G401 (cell line): ENCODE data around the gene NR3C1. TPM values are rescaled to one million over a fixed set of nuclear protein-coding genes. Genes with fewer than 3 reads are reported as not detected.

Experiments
- DNase-seq: peaks from one replicate; pipeline ENCODE4 v3.0.0-alpha.2; 2015; ENCODE audit warnings: low spot score
- in situ Hi-C: cut with HindIII; loops from 2 replicates; pipeline ENCODE4 v1.10.0; 2016; ENCODE audit warnings: low sequenced_read_pairs, mixed read lengths
- total RNA-seq: library from RNA; depleted of rRNA; stranded (reverse); fragments of >200 nt; shearing (Covaris generic); gene quantifications from 2 replicates; pipeline ENCODE4 v1.2.3, GENCODE V29; 2014; rRNA removed

The NR3C1 gene
- not detected in 2 replicates for total RNA-seq

- in situ Hi-C loops, result no loop called here
- peak; percentile 81 for DNase-seq
These were observed at the start of gene NR3C1 for GRCh38 chr5:143403593-143404415. Gene NR3C1, minus strand, starts transcription at chr5:143403686. Its CDS starts 2,847 bp downstream, at chr5:143400839.

GRCh38 chr5:143449772-143450171 is 46.3 kb upstream of the NR3C1 start:
- DNase-seq, result no peak
- in situ Hi-C loops, result no loop called here

- in situ Hi-C loops, result no loop called here
- DNase-seq, result no peak
These were observed 45.0 kb upstream of the NR3C1 start for GRCh38 chr5:143448518-143448917.

GRCh38 chr5:143447983-143448382 is 44.5 kb upstream of the NR3C1 start:
- in situ Hi-C loops, result no loop called here
- no peak for DNase-seq

- in situ Hi-C loops, result no loop called here
- DNase-seq, result no peak
These were observed 43.2 kb upstream of the NR3C1 start for GRCh38 chr5:143446535-143447226.

- in situ Hi-C loops, result no loop called here
- no peak for DNase-seq
These were observed 42.3 kb upstream of the NR3C1 start for GRCh38 chr5:143445776-143446175.

GRCh38 chr5:143443330-143443729 is 39.8 kb upstream of the NR3C1 start:
- DNase-seq, result no peak

GRCh38 chr5:143442385-143442784 is 38.9 kb upstream of the NR3C1 start:
- DNase-seq, result no peak
- in situ Hi-C loops, result no loop called here

More at GRCh38 chr5:143443330-143443729, 39.8 kb upstream of the NR3C1 start:
- in situ Hi-C loops, result no loop called here

GRCh38 chr5:143440448-143441115 is 37.1 kb upstream of the NR3C1 start:
- peak; percentile 9 for DNase-seq
- in situ Hi-C loops, result no loop called here

- DNase-seq, result no peak
- in situ Hi-C loops, result no loop called here
These were observed 34.3 kb upstream of the NR3C1 start for GRCh38 chr5:143437666-143438273.

- in situ Hi-C loops, result no loop called here
These were observed 33.4 kb upstream of the NR3C1 start for GRCh38 chr5:143436871-143437270.

GRCh38 chr5:143435210-143435657 is 31.7 kb upstream of the NR3C1 start:
- no peak for DNase-seq
- in situ Hi-C loops, result no loop called here

More at GRCh38 chr5:143436871-143437270, 33.4 kb upstream of the NR3C1 start:
- no peak for DNase-seq

- no peak for DNase-seq
- in situ Hi-C loops, result no loop called here
These were observed 31.0 kb upstream of the NR3C1 start for GRCh38 chr5:143434261-143435209.

- no peak for DNase-seq
- in situ Hi-C loops, result no loop called here
These were observed 30.2 kb upstream of the NR3C1 start for GRCh38 chr5:143433670-143434069.

GRCh38 chr5:143432658-143433239 is 29.3 kb upstream of the NR3C1 start:
- no peak for DNase-seq
- in situ Hi-C loops, result no loop called here

- in situ Hi-C loops, result no loop called here
These were observed 28.3 kb upstream of the NR3C1 start for GRCh38 chr5:143431789-143432188.

GRCh38 chr5:143428738-143429420 is 25.4 kb upstream of the NR3C1 start:
- in situ Hi-C loops, result no loop called here
- DNase-seq, result no peak

More at GRCh38 chr5:143431789-143432188, 28.3 kb upstream of the NR3C1 start:
- no peak for DNase-seq
